HepG2 (cell line): ENCODE data around the gene TMX4.

Source experiments
- ARNT ChIP-seq: fragments of 450-650 bp; IDR thresholded peaks from 2 replicates; pipeline ENCODE4 v1.6.1; 2017
- EZH2 ChIP-seq: conservative IDR thresholded peaks from 2 replicates; pipeline ENCODE4 v1.6.1; 2012; ENCODE audit warnings: mild to moderate bottlenecking, low read depth, low read length, moderate library complexity
- ZNF75D ChIP-seq: sonication (generic); formaldehyde crosslinking; IDR thresholded peaks from 2 replicates; pipeline ENCODE4 v1.8.1; 2023; ENCODE audit warnings: missing genetic modification reagents, mild to moderate bottlenecking, borderline replicate concordance

DNA sequence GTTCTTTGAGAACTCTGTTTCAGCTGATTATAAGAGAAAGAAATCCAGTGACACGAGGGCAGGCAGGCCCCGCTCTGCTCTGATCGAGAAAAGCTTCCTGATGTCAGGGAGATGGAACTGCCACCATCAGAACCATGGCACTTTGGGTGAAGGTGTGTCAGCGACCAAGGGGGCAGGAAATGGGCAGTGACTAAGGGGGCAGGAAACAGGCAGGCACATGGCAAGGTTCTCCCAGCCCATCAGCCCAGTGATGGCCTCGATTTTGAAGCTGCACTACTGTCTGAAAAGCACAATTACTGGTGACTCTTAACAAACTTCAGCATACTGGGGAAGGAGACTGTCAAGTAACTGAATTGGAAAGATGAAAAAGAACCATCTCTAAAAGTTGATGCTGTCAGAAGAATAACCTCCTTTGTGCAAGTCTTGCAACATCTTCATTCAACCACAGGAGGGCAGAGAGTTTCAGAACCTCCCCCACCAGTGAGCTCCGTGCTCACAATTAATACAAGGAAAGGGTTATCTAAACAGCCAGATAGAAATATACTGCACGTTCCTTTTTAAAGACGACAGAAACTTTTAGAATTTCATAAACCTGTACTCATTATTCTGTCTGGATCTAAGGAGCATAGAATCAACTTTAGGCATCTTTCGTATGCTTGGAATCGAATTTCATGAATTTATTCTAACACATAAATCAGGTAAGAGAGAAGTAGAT lies 39.1 kb downstream of the TMX4 start:
- TF ChIP-seq EZH2 (no peak), ARNT (no peak), ZNF75D (CRISPR knock-in tag) (no peak)
